Neural progenitor cell (in vitro differentiated cells): Measurements from ENCODE around the gene GAMT. TPM values are rescaled to one million over a fixed set of nuclear protein-coding genes. Genes with fewer than 3 reads are reported as not detected.

Experiments used
- DNase-seq: peaks from one replicate; pipeline ENCODE4 v3.0.0-alpha.2; 2016; ENCODE audit warnings: low spot score
- H2AFZ ChIP-seq: fragments of 200-600 bp; sonication (generic); replicated peaks from 2 replicates; pipeline ENCODE4 v1.6.1; 2016; ENCODE audit warnings: antibody characterized with exemption
- H3F3A ChIP-seq: fragments of 200-600 bp; sonication (generic); 2 replicates; pipeline ENCODE4 v1.6.1; 2016; ENCODE audit warnings: antibody characterized with exemption, low read depth
- H3K27ac ChIP-seq: fragments of 200-600 bp; sonication (generic); 2 replicates; pipeline ENCODE4 v1.5.1; 2016; ENCODE audit warnings: mild to moderate bottlenecking
- H3K27me3 ChIP-seq: fragments of 200-600 bp; sonication (generic); 2 replicates; pipeline ENCODE4 v1.6.1; 2016; ENCODE audit warnings: mild to moderate bottlenecking, moderate library complexity
- H3K36me3 ChIP-seq: fragments of 200-600 bp; sonication (generic); 2 replicates; pipeline ENCODE4 v1.5.1; 2016
- H3K4me1 ChIP-seq: fragments of 200-600 bp; sonication (generic); 2 replicates; pipeline ENCODE4 v1.6.1; 2016; ENCODE audit warnings: mixed run types
- H3K4me2 ChIP-seq: fragments of 200-600 bp; sonication (generic); 2 replicates; pipeline ENCODE4 v1.6.1; 2016
- H3K4me3 ChIP-seq: fragments of 200-600 bp; sonication (generic); 2 replicates; pipeline ENCODE4 v1.5.1; 2016
- H3K79me2 ChIP-seq: fragments of 200-600 bp; sonication (generic); 2 replicates; pipeline ENCODE4 v1.6.1; 2016; ENCODE audit warnings: low read depth
- H3K9ac ChIP-seq: fragments of 200-600 bp; sonication (generic); 2 replicates; pipeline ENCODE4 v1.6.1; 2016
- H3K9me3 ChIP-seq: fragments of 200-600 bp; sonication (generic); 2 replicates; pipeline ENCODE4 v1.5.1; 2016; ENCODE audit warnings: low read depth
- H4K20me1 ChIP-seq: fragments of 200-600 bp; sonication (generic); 2 replicates; pipeline ENCODE4 v1.6.1; 2016; ENCODE audit warnings: low read depth
- H3K27ac Mint-ChIP-seq: 3 replicates; pipeline ENCODE4 v1.8.0; 2021; ENCODE audit warnings: mixed read lengths
- H3K27me3 Mint-ChIP-seq: 2 replicates; pipeline ENCODE4 v1.8.0; 2022; ENCODE audit warnings: low read depth, mild to moderate bottlenecking, inconsistent platforms, moderate library complexity, mixed read lengths; ENCODE audit not compliant: insufficient read depth
- H3K36me3 Mint-ChIP-seq: 3 replicates; pipeline ENCODE4 v1.8.0; 2021; ENCODE audit warnings: mixed read lengths
- H3K4me1 Mint-ChIP-seq: 3 replicates; pipeline ENCODE4 v1.8.0; 2021; ENCODE audit warnings: mixed read lengths
- H3K4me3 Mint-ChIP-seq: 3 replicates; pipeline ENCODE4 v1.8.0; 2021; ENCODE audit warnings: mild to moderate bottlenecking, moderate library complexity, mixed read lengths
- H3K9me3 Mint-ChIP-seq: 3 replicates; pipeline ENCODE4 v1.8.0; 2020; ENCODE audit warnings: mixed read lengths
- CTCF ChIP-seq: fragments of 200-600 bp; sonication (generic); IDR thresholded peaks from 2 replicates; pipeline ENCODE4 v1.5.1; 2017; ENCODE audit warnings: antibody characterized with exemption, mild to moderate bottlenecking
- EZH2 ChIP-seq: fragments of 200-600 bp; sonication (generic); IDR thresholded peaks from 2 replicates; pipeline ENCODE4 v1.6.1; 2017; ENCODE audit warnings: antibody characterized with exemption, mild to moderate bottlenecking, moderate library complexity
- EZH2phosphoT487 ChIP-seq: fragments of 200-600 bp; sonication (generic); IDR thresholded peaks from 2 replicates; pipeline ENCODE4 v1.6.1; 2017; ENCODE audit warnings: antibody characterized with exemption
- total RNA-seq: library from RNA; depleted of rRNA; stranded (reverse); fragments of >200 nt; gene quantifications from 2 replicates; pipeline ENCODE4 v1.2.3, GENCODE V29; 2015; ENCODE audit warnings: low replicate concordance

The GAMT gene
- total RNA-seq, 1 donor from 2014 or later, result 13.8 TPM

- Histone ChIP-seq H3K27ac (no peak overlapping the region), H3K4me2 (no peak overlapping the region), H3K27me3 (no peaks in the 10 kb centered on the region), H3K36me3 (peaks cover 4% of the 10 kb centered on the region), H3K9me3 (no peaks in the 10 kb centered on the region), H3K9ac (no peak overlapping the region), H3K79me2 (no peaks in the 10 kb centered on the region), H3K4me3 (no peak overlapping the region), H3F3A (peaks cover 26% of the 10 kb centered on the region), H2AFZ (no peak overlapping the region), H3K4me1 (no peaks in the 10 kb centered on the region), H4K20me1 (peaks cover 4% of the 10 kb centered on the region)
- Mint-ChIP-seq H3K4me3 (no peak overlapping the region), H3K4me1 (peaks cover 3% of the 10 kb centered on the region), H3K36me3 (peaks cover 24% of the 10 kb centered on the region), H3K9me3 (no peaks in the 10 kb centered on the region), H3K27ac (no peak overlapping the region), H3K27me3 (peaks cover 7% of the 10 kb centered on the region)
- TF ChIP-seq EZH2 (no peak), CTCF (no peak), EZH2phosphoT487 (no peak)
- no peak for DNase-seq
Observed at GRCh38 chr19:1373042-1373533, 28.3 kb downstream of the GAMT start.

- Histone ChIP-seq H3K4me3 (no peak overlapping the region), H3K9ac (no peak overlapping the region), H3F3A (peaks cover 25% of the 10 kb centered on the region), H2AFZ (no peak overlapping the region), H3K27ac (no peak overlapping the region), H3K27me3 (no peaks in the 10 kb centered on the region), H3K4me1 (peaks cover under 1% of the 10 kb centered on the region), H3K36me3 (peaks cover 4% of the 10 kb centered on the region), H3K4me2 (no peak overlapping the region), H3K9me3 (no peaks in the 10 kb centered on the region), H3K79me2 (peaks cover 3% of the 10 kb centered on the region), H4K20me1 (peaks cover 9% of the 10 kb centered on the region)
- Mint-ChIP-seq H3K4me3 (no peak overlapping the region), H3K27ac (no peak overlapping the region), H3K9me3 (no peaks in the 10 kb centered on the region), H3K27me3 (peaks cover 10% of the 10 kb centered on the region), H3K4me1 (peaks cover 8% of the 10 kb centered on the region), H3K36me3 (peaks cover 21% of the 10 kb centered on the region)
- TF ChIP-seq EZH2phosphoT487, result no peak
- TF ChIP-seq CTCF, result no peak
- no peak for TF ChIP-seq EZH2
- no peak for DNase-seq
Observed at GRCh38 chr19:1370579-1371361, 30.6 kb downstream of the GAMT start.

- Mint-ChIP-seq H3K9me3 (no peaks in the 10 kb centered on the region), H3K36me3 (peaks cover 26% of the 10 kb centered on the region), H3K4me3 (no peak overlapping the region), H3K27me3 (peaks cover 10% of the 10 kb centered on the region), H3K27ac (no peak overlapping the region), H3K4me1 (peaks cover 14% of the 10 kb centered on the region)
- Histone ChIP-seq H4K20me1 (peaks cover 20% of the 10 kb centered on the region), H2AFZ (no peak overlapping the region), H3F3A (peaks cover 24% of the 10 kb centered on the region), H3K4me3 (no peak overlapping the region), H3K27me3 (no peaks in the 10 kb centered on the region), H3K4me1 (peaks cover 9% of the 10 kb centered on the region), H3K4me2 (no peak overlapping the region), H3K9ac (no peak overlapping the region), H3K36me3 (peaks cover 4% of the 10 kb centered on the region), H3K27ac (no peak overlapping the region), H3K9me3 (no peaks in the 10 kb centered on the region), H3K79me2 (peaks cover 17% of the 10 kb centered on the region)
- no peak for DNase-seq
- TF ChIP-seq EZH2phosphoT487 (no peak), CTCF (no peak), EZH2 (no peak)
Observed at GRCh38 chr19:1369214-1369805, 32.0 kb downstream of the GAMT start.
